ENCODE measurements around the gene TNFSF13B.
A peak's percentile ranks its signal among the peaks of the same experiment; 100 is the strongest.
"Not testable (repeated sequence)": the region's sequence is repeated elsewhere in the genome, so short reads cannot be mapped to it uniquely, and the experiment has no call there.

Gene TNFSF13B, protein sequence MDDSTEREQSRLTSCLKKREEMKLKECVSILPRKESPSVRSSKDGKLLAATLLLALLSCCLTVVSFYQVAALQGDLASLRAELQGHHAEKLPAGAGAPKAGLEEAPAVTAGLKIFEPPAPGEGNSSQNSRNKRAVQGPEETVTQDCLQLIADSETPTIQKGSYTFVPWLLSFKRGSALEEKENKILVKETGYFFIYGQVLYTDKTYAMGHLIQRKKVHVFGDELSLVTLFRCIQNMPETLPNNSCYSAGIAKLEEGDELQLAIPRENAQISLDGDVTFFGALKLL

DNA sequence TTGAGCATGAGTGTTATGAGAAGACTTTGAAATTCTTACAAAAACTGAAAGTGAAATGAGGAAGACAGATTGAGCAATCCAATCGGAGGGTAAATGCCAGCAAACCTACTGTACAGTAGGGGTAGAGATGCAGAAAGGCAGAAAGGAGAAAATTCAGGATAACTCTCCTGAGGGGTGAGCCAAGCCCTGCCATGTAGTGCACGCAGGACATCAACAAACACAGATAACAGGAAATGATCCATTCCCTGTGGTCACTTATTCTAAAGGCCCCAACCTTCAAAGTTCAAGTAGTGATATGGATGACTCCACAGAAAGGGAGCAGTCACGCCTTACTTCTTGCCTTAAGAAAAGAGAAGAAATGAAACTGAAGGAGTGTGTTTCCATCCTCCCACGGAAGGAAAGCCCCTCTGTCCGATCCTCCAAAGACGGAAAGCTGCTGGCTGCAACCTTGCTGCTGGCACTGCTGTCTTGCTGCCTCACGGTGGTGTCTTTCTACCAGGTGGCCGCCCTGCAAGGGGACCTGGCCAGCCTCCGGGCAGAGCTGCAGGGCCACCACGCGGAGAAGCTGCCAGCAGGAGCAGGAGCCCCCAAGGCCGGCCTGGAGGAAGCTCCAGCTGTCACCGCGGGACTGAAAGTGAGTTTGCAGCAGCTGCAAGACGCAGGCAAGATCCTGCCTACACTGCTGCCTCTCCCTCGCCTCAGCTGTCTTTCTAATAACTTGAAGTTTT is at the start of gene TNFSF13B:
TSS of gene TNFSF13B (plus strand) at position 118 of the 728 bp plus-strand sequence. CDS start at position 296, 178 bp downstream.
- DNase-seq = peak; percentile 51

DNA sequence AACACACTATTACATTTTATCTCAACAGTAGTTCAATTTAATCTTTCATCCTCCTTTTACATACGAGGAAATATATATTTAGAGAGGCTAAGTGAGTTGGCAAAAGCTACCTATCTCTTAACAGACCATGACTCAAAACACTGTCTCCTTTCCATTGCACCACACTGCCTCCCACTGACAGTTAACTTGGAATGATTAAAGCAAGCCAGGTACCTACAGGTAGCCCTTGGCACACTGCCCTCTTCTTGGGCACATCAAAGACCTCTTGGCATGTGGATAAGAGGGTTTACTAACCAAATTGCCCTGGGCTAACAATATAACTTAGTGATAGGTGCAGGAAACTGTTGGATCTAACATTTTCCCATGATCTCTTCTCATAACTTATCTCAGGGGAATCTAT is 49.5 kb upstream of the TNFSF13B start:
- peak; percentile 4 for DNase-seq

DNA sequence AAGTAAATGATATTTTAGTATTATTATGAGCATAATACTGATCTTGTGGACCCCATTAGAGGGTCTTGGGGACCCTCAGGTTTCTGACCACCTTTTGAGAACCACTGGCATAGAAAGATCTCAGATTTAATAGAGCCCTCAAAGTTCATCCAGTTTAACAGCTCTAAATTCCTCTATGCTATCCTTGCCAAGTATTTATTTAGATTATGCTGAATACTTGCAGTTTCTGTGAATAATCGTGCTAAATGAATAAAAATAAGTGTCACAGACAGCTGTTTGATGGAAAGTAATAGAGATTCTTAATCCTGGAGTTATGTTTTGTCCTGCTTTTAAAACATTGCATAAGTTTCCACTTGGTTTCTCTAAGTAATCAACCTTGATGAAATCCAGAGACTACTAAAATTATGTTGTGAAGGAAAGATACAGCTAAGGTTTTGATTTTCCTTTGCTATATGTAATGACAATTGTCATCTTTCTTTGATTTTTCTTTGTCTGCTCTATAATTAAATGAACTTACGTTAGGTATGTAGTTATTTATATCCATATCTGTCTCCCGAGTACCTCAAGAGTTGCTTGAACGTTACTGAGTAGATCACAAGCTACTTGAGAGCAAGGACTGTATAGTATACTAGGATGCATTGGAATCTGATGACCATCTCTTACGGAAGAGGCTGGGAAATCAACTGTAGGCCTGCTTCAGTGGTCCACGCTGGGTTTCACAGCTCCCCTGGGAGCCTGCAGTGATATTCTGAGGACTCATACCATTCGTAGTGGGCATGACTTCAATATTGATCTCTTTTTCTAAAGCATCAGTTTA is 45.6 kb upstream of the TNFSF13B start:
- DNase-seq = no peak

DNA sequence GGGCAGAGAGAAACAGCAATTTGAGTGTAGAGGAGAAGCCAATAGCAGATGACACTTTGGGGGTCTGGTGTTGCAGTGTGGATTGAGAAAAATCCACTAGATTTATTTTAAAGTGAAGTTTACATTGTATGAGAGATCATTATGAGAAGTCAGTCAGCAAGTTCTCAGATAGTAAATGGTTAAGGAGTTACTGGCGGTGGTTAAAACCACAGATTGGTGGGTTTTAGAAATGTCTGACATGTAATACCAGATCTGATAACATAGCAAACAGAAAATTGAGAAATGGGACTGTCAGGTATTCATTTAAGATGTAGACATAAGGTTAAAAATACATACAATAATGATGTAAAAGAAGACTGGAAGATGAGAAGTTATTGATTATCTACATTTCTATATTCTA is 44.1 kb upstream of the TNFSF13B start:
- DNase-seq = no peak

DNA sequence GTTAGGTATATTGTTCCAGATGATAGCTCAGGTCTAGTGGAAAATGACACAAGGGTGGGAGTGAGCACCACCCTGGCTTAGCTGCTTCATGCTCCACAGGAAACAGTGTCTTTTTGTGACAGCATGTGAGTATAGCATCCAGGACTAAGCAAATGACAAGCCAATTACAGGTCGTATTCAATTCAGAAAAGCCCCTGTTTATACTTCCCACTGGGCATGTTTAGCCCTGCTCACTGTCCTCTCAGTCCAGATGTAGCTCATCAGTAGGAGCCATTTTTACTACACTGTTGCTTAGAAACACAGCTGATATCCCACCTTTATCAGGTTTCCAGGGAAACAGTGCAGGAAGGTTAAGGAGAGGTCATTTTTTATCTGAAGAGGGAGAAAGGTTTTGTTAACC is 43.3 kb upstream of the TNFSF13B start:
- no peak for DNase-seq

DNA sequence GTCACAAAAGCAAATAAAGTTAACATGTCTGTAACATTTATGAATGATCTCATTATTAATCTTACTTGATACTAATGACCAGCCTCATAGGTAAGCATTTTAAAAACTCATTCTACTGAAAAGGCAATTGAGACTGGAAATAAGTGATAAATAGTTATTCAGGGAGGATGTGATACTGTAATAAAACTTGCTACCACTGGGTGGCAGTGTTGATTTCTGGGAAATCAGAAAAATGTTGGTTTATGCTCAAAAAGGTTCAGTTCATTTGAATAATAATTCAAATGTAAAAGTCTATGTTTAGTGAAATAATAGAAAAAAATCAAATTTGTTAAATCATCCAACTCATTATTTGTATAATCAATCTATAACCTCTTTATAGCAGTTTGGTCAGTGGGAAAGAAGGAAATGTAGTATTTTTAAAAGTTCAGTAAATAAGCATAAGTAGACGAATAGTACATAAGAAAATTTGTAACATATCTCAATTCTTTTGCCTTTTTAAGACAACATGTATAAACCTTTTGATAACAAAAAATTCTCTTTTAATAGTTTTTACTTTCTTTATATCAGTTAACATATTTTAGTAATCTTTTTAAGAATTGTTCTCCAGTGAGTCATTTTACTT is 41.8 kb upstream of the TNFSF13B start:
- DNase-seq = no peak

DNA sequence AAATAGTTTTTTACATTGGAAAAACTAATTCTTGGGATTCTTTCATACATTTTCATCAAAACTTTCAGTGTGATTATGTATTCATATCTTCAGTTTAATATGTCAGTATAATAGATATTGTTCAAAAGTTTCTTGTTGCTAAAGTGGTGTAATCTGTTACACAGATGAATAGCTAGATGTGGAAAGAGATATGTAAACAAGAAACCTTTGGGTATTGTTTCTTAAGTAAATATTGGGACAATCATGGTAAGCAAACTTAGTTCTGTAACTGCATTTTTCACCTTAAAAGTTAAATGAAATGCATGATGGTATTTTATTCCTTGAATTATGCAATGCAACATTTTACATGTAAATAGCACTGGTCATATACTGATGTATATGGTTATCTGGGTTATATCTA is 39.1 kb upstream of the TNFSF13B start:
- no peak for DNase-seq

DNA sequence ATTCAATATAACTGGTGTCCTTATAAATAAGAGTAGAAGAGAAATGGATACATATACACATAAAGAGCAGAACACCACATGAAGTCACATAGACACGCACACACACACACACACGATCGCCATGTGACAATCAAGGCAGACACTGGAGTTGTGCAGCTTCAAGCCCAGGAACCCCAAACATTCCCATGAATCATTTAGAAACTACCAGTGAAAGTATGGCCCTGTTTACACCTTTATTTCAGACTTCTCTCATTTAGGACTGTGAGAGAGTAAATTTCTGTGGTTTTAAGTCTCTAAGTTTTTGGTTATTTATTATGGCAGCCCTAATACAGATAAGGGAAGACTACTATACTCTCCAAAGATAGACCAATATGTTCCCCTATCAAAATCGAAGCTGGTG is 20.4 kb upstream of the TNFSF13B start:
- DNase-seq = no peak

DNA sequence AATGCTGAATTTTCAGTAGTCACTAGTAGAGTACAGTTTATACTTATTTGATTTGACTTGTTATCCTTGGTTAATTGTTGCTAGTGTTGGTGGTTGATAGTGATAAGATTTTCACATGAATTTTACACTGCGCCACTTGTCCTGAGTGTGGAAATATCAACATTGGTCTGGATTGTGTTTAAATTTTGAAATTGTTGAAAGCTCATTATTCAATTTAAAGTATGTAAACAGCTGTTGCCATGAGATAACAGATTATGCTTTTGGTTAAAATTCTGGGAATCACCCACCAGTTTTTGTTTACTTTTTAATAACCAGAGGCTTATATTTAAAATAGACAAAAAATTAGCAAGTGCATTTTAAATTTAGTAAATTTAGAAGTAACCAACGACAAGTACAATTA is 12.3 kb upstream of the TNFSF13B start:
- no peak for DNase-seq

DNA sequence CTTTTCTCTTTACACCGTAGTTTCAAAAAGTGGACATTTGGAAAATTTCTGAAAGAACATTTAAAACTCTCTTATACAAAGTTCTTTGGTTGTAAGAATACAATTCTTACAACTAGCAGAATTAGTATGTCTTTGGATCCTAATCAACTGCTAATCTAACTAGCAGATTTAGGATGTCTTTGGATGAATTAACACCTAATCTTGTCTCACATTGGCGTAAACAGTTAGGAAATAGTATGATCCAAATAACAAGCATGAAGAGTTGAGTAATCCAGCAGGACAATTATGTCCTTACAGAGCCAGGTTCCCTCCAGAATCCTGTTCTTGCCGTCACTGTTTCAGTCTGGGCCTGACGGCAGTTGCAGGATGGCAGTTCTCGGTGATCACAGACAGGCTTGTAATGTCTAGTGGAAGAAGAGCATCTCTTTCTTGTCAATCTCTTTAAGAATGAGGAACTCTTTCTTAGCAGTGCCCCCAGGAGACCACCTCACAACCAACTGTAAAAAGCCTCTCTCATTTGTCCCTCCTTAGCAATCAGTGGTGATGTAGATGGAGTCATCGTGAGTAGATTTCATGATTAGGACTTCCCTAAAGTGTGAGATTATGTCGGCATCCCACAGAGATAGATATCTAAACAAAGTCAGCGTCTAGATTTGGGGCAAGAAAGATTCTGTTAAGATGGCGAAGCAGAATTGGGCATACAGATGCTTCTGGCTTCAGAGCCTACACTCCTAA is 5.7 kb upstream of the TNFSF13B start:
- DNase-seq = no peak

DNA sequence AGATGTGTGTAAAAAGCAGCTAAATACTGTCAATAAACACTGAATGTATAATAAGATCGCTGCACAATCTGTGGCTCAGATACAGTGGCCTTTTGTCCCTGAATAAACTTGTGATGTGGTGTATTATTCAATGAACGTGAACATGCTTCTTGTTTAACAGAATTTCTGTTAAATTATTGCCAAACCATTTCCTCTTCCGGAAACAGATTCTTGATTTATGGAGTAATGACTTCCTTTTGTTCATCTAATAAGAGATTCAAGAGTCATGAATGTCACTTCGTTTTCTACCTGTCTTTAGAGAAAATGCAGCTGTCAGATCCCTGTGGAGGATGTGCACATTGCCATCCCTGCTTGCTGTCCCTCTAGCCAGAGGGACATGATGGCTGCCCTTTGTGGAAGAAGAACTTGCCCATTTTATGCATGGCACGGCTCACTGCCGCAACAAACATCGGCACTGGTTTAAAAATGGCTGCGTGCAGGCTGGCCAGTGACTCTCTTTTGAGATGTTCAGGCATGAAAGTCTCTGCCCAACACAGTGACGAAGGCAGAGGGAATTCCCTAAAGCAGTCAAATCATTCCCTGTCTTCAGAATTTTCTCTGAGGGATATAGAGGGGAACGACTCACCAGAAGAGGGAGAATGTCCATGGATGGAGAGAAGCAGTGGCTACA is 3.1 kb upstream of the TNFSF13B start:
- DNase-seq = no peak

DNA sequence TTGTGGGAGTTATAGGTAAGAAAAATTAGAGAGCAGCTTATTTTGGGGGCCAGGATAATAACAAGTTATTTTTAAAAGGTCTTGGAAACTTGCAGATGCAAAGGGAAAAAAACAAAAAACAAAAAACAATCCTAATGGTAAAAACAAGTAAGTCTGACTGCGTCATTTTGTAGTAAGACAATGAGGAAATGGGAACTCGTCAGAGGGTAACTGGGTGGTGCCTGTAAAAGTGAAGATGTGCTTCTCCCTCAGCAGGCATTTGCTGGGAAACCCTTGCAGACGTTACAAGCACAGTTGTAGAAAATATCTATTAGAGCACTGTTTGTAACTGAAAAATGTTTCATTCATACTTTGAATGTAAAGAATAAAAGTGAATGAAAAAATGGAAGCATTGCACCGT is 2.2 kb upstream of the TNFSF13B start:
- DNase-seq = no peak

DNA sequence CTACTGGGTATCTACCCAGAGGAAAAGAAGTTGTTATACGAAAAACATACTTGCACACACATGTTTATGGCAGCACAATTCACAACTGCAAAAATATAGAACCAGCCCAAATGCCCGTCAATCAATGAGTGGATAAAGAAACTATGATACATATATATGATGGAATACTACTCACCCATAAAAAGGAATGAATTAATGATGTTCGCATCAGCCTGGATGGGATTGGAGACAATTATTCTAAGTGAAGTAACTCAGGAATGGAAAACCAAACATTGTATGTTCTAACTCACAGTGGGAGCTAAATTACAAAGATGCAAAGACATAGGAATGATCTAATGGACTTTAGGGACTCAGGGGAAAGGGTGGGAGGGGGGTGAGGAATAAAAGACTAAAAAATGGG is 1.7 kb upstream of the TNFSF13B start:
- not testable (repeated sequence) for DNase-seq

DNA sequence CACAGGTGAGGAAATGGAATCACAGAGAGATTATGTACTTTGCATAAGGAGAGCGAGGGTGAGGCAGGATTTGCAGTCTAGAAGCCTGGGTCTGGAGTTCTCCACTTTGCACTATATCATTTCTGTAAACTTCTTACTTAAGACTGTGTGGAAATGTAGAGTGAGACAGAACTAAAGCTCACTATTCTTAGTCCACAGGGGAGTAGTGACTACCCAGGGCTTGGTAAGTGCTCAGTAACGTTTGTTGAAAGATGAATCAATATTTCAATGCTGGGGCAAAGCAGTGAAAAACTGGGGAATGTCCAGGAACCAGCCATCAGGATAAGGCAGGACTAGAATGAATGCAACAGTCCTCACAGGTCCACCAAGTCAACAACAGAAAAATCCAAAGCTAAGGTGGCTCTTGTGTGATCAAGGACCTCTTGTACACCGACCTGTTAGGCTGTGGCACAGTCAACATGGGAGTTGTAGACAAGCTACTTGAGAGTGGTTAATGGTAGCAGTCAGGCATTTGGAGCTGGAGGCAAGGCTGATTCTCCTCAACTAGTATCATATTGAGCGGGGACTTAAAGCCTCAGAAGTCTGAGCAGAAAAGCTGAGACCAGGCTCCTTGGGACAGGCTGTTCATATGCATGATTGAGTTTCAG is 929 bp upstream of the TNFSF13B start:
- DNase-seq = no peak

DNA sequence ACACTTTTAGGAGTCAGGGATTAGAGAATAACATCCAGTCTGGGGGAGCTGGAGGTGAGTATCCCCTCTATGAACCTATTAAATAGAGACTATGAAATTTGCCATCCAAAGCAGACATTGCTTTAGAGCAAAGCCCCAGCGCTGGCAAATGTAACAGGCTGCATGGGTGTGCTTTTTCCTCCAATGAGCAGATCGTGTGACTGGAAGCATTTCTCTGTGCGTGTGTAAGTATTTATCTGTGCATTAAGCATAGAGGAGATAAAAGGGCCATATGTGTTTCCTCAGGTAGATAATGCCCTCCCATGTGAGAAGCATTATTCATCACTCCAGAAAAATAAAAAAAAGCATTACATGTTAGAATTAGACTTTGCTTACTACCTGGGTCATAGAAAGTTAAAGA is 924 bp downstream of the TNFSF13B start:
- DNase-seq = no peak

DNA sequence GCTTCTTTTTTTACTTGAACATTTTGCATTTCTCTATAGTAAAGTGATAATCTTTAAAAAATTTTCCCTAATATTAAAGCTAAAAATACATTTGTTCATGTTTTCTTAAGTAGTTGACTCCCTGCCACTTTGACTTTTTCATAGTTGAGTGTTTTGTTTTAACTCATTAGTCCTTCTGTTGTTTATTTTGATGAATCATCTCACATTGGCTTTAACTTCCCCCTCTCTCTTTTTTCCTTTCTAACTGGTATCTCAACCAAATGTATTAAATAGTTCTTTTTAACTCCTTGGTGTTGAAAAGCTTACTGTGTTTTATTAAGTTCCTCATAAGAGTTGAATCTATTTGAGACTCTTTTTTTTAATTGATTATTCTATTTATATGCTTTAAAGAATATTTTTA is 2.8 kb downstream of the TNFSF13B start:
- no peak for DNase-seq

DNA sequence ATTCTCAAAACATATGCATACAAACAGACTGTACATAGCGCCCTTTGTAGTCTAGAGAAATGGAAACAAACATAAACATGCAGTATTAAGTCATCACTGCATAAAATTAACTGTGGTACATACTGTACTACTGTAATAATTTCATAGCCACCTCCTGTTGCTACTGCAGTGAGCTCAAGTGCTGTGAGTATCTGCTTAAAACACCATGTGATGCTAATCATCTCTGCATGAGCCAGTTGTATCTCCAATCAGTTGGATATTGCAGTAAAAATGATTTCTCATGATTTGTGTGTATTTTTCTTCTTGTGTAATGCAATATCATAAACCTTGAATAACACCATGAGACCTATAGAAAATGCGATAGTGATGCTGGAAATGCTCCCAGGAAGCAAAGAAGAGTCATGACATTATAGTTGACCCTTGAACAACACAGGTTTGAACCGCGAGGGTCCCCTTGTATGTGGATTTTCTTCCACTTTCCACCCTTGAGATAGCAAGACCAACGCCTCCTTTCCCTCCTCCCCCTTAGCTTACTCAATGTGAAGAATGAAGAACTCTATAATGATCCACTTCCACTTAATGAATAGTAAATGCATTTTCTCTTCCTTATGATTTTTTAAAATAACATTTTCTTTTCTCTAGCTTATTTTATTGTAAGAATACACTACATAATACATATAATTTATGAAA is 4.1 kb downstream of the TNFSF13B start:
- no peak for DNase-seq

DNA sequence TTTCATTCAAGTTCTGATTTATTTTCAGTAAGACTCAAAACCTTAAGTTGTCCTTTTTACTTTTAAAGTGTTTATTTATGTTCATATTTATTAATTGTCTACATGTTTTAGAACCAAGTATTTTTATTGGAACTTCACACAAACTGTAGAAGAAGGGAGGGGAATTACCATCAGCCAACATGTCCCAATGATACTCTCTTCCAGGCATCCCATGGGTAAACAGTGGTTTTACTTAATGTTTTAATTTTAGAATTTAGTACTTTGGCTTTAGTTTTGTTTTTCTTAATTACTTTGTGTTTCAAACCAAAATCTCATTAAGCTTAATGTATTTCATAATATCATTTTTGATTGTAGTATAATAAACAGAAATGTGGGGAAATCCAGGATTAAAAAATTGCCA is 5.2 kb downstream of the TNFSF13B start:
- no peak for DNase-seq

DNA sequence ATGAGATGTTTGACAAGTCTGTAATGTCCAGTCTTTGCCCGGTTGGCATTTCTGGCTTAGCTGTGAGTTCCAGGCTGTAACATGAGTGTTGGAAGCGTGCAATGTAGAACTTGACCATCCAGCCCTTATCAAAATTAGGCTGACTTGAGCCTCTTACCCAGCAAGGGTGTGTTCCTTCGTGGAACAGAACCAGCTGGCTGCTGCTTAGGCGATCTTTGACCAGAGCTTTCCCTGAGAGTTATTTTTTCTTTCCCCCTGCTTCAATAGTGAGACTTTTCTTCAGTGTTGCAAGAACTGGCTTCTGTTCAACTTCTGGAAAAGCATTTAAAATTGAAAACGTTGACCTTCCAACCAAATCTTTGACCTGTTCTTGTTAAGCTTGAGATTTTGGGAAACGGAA is 6.5 kb downstream of the TNFSF13B start:
- DNase-seq = no peak

DNA sequence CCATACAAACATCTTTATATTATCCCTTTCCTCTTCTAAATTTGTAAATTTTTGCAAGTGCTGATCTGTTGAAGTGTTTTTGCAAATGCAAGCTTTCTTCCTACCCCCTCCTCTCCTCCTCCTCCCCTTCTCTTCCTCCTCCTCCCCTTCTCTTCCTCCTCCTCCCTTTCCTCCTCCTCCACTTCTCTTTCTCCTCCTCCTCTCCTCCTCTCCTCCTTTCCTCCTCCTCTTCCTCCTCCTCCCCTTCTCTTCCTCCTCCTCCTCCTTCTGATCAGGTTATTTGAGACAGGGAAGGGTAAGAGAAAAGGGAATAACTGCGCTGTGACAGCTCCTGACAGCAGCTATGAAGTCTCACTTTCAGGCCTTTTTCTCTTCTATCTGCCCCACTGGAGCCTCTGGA is 8.9 kb downstream of the TNFSF13B start:
- no peak for DNase-seq

DNA sequence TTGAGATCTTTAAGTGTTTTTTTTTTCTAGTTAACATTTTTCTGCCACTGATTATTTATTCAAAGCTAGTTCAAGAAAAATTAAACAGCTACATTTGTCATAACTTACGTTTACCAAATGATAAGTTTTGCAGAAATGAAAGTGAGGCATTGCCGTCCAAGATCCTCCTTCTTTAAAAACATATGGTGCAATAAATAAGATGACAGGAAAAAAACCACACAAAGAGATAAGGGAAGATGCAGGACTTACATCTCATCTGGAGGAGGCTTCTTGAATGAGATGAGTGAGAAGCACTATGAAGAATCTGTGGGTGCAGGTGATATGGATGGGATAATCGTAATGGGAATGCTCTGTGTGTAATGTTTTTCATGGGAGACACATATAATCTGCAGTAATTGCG is 12.4 kb downstream of the TNFSF13B start:
- no peak for DNase-seq
